ENCODE data around the gene TSKS. TPM values are rescaled to one million over a fixed set of nuclear protein-coding genes. Genes with fewer than 3 reads are reported as not detected.

The TSKS gene
- total RNA-seq, 1 experiment from 2014 or later, result 0.76 TPM

GRCh38 chr19:49716154-49716553 is 47.0 kb downstream of the TSKS start:
- Histone ChIP-seq H3K27me3 (ENCODE audit: insufficient read depth, low read length) (no peaks in the 10 kb centered on the region), H2AFZ (ENCODE audit: low read depth, low read length, poor library complexity, severe bottlenecking) (peak overlapping the region; percentile 70), H3K4me3 (replicated peaks in 1 of 2; ENCODE audit: low read depth in 1 of 2, low read length in 2 of 2) (peak overlapping the region in 1 of 2 experiments; percentile 87; a peak in 2 of 4 replicates), H3K4me1 (ENCODE audit: control insufficient read depth in 1 of 2, insufficient read depth in 2 of 2, low read length in 2 of 2) (peaks cover 10 to 45% of the 10 kb centered on the region in 2 experiments), H3K4me2 (ENCODE audit: low read length) (peak overlapping the region; percentile 88), H3K36me3 (ENCODE audit: control insufficient read depth in 1 of 2, insufficient read depth in 2 of 2, low read length in 2 of 2) (no peaks in the 10 kb centered on the region), H3K9me3 (ENCODE audit: control insufficient read depth in 1 of 2, insufficient read depth in 1 of 2, low read depth in 1 of 2, low read length in 2 of 2) (no peaks in the 10 kb centered on the region), H3K79me2 (ENCODE audit: insufficient read depth, low read length) (no peaks in the 10 kb centered on the region), H3K9me2 (ENCODE audit: insufficient read depth) (no peaks in the 10 kb centered on the region), H4K20me1 (ENCODE audit: insufficient read depth) (no peaks in the 10 kb centered on the region), H3K9ac (ENCODE audit: low read length) (peak overlapping the region; percentile 75), H3K27ac (ENCODE audit: low read depth, low read length) (peak overlapping the region; percentile 68; the same call in 1 of the 2 replicates)
- no TSS peak for BruUV-seq (replicated peaks)
- RAD21 ChIA-PET (ENCODE audit: low non-redundant PET in 1 of 2, low total read pairs in 2 of 2, uncharacterized antibody in 2 of 2, unreplicated experiment in 2 of 2), result no interaction called here
- TF ChIP-seq FOSL1 (IDR thresholded peaks at IDR 0.05; ENCODE audit: low read depth) (no peak), EGR1 (IDR thresholded peaks at IDR 0.05; ENCODE audit: low read depth) (no peak)
- CTCF ChIA-PET, result no interaction called here
- POLR2A ChIA-PET, result no interaction called here
- no peak for DNase-seq (ENCODE audit: low read depth, low spot score)
- intact Hi-C loops (cut with micrococcal nuclease), result no loop called here
- no peak for ATAC-seq

DNA sequence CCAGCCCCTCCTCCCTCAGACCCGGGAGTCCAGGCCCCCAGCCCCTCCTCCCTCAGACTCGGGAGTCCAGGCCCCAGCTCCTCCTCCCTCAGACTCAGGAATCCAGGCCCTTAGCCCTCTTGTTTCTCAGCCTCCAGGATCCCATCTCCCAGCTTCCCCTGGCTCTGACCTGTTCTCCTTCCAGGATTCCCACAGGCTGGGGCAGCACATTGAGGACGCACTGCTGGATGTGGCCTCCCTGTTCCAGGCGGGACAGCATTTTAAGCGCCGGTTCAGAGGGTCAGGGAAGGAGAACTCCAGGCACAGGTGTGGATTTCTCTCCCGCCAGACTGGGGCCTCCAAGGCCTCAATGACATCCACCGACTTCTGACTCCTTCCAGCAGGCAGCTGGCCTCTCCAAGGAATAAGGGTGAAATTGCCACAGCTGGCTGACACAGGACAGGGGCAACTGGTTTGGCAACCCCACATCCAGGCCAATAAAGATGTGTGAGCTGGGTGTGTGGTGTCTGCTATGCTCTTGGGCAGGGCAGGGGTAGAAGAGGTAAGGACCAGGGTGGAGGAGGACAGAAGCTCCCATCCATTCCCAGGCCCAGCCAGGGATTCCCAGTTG is 49.8 kb downstream of the TSKS start:
- Histone ChIP-seq H4K20me1 (ENCODE audit: insufficient read depth) (no peaks in the 10 kb centered on the region), H3K4me3 (replicated peaks in 1 of 2; ENCODE audit: low read depth in 1 of 2, low read length in 2 of 2) (peak overlapping the region; percentile 48 to 54; a peak in 3 of 4 replicates), H3K4me2 (ENCODE audit: low read length) (peak overlapping the region; percentile 83), H3K36me3 (ENCODE audit: control insufficient read depth in 1 of 2, insufficient read depth in 2 of 2, low read length in 2 of 2) (no peaks in the 10 kb centered on the region), H3K4me1 (ENCODE audit: control insufficient read depth in 1 of 2, insufficient read depth in 2 of 2, low read length in 2 of 2) (peaks cover 10 to 51% of the 10 kb centered on the region in 2 experiments), H3K27me3 (ENCODE audit: insufficient read depth, low read length) (no peaks in the 10 kb centered on the region), H3K79me2 (ENCODE audit: insufficient read depth, low read length) (no peaks in the 10 kb centered on the region), H3K9me2 (ENCODE audit: insufficient read depth) (no peaks in the 10 kb centered on the region), H3K9me3 (ENCODE audit: control insufficient read depth in 1 of 2, insufficient read depth in 1 of 2, low read depth in 1 of 2, low read length in 2 of 2) (no peaks in the 10 kb centered on the region), H3K27ac (ENCODE audit: low read depth, low read length) (peak overlapping the region; percentile 39), H3K9ac (ENCODE audit: low read length) (peak overlapping the region; percentile 66), H2AFZ (ENCODE audit: low read depth, low read length, poor library complexity, severe bottlenecking) (no peak overlapping the region)
- DNase-seq (ENCODE audit: low read depth, low spot score) (no peak), ATAC-seq (no peak)
- BruUV-seq (replicated peaks), result no TSS peak
- CTCF ChIA-PET, result no interaction called here
- intact Hi-C loops (cut with micrococcal nuclease), result loop anchor here (2.0 kb wide), 1 partner anchor 73 kb away; the partner anchor contains the start of gene RRAS
- RAD21 ChIA-PET (ENCODE audit: low non-redundant PET in 1 of 2, low total read pairs in 2 of 2, uncharacterized antibody in 2 of 2, unreplicated experiment in 2 of 2), result no interaction called here
- POLR2A ChIA-PET, result interaction anchor here (1.0 kb wide), 2 partner anchors 36 to 73 kb away, joined by 3 read pairs; partner anchors contain the start of gene PRMT1
- TF ChIP-seq EZH2phosphoT487 (IDR thresholded peaks at IDR 0.05; ENCODE audit: borderline replicate concordance), result no peak
- TF ChIP-seq JUND (IDR thresholded peaks at IDR 0.05), result no peak
- TF ChIP-seq EZH2 (IDR thresholded peaks at IDR 0.05), result no peak
- TF ChIP-seq EGR1 (IDR thresholded peaks at IDR 0.05; ENCODE audit: low read depth), result no peak
- no peak for TF ChIP-seq SIN3A (IDR thresholded peaks at IDR 0.05; ENCODE audit: low read depth)
- TF ChIP-seq, protein P1, sequence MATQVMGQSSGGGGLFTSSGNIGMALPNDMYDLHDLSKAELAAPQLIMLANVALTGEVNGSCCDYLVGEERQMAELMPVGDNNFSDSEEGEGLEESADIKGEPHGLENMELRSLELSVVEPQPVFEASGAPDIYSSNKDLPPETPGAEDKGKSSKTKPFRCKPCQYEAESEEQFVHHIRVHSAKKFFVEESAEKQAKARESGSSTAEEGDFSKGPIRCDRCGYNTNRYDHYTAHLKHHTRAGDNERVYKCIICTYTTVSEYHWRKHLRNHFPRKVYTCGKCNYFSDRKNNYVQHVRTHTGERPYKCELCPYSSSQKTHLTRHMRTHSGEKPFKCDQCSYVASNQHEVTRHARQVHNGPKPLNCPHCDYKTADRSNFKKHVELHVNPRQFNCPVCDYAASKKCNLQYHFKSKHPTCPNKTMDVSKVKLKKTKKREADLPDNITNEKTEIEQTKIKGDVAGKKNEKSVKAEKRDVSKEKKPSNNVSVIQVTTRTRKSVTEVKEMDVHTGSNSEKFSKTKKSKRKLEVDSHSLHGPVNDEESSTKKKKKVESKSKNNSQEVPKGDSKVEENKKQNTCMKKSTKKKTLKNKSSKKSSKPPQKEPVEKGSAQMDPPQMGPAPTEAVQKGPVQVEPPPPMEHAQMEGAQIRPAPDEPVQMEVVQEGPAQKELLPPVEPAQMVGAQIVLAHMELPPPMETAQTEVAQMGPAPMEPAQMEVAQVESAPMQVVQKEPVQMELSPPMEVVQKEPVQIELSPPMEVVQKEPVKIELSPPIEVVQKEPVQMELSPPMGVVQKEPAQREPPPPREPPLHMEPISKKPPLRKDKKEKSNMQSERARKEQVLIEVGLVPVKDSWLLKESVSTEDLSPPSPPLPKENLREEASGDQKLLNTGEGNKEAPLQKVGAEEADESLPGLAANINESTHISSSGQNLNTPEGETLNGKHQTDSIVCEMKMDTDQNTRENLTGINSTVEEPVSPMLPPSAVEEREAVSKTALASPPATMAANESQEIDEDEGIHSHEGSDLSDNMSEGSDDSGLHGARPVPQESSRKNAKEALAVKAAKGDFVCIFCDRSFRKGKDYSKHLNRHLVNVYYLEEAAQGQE (IDR thresholded peaks at IDR 0.05; ENCODE audit: low read depth), result no peak
- no peak for TF ChIP-seq TCF7L2 (IDR thresholded peaks at IDR 0.05; ENCODE audit: borderline replicate concordance, extremely low read depth, insufficient read depth, insufficient read length)
- no peak for TF ChIP-seq SP1 (IDR thresholded peaks at IDR 0.05; ENCODE audit: low read depth)
- TF ChIP-seq, protein P2, sequence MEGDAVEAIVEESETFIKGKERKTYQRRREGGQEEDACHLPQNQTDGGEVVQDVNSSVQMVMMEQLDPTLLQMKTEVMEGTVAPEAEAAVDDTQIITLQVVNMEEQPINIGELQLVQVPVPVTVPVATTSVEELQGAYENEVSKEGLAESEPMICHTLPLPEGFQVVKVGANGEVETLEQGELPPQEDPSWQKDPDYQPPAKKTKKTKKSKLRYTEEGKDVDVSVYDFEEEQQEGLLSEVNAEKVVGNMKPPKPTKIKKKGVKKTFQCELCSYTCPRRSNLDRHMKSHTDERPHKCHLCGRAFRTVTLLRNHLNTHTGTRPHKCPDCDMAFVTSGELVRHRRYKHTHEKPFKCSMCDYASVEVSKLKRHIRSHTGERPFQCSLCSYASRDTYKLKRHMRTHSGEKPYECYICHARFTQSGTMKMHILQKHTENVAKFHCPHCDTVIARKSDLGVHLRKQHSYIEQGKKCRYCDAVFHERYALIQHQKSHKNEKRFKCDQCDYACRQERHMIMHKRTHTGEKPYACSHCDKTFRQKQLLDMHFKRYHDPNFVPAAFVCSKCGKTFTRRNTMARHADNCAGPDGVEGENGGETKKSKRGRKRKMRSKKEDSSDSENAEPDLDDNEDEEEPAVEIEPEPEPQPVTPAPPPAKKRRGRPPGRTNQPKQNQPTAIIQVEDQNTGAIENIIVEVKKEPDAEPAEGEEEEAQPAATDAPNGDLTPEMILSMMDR (IDR thresholded peaks at IDR 0.05 in 2 of 3, conservative IDR thresholded peaks at IDR 0.05 in 1 of 3; ENCODE audit: borderline replicate concordance in 1 of 3, insufficient read depth in 1 of 3, low read depth in 2 of 3, low read length in 2 of 3), result no peak
- TF ChIP-seq POLR2A (IDR thresholded peaks at IDR 0.05; ENCODE audit: borderline replicate concordance, extremely low read depth, insufficient read depth, insufficient read length), result no peak
- no peak for TF ChIP-seq ZFX (IDR thresholded peaks at IDR 0.05)
- TF ChIP-seq, protein P3, sequence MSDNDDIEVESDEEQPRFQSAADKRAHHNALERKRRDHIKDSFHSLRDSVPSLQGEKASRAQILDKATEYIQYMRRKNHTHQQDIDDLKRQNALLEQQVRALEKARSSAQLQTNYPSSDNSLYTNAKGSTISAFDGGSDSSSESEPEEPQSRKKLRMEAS (IDR thresholded peaks at IDR 0.05), result no peak
- TF ChIP-seq YY1 (IDR thresholded peaks at IDR 0.05; ENCODE audit: extremely low read depth, insufficient replicate concordance, low read depth, low read length), result no peak
- no peak for TF ChIP-seq RAD21 (IDR thresholded peaks at IDR 0.05; ENCODE audit: low read depth)
- TF ChIP-seq FOSL1 (IDR thresholded peaks at IDR 0.05; ENCODE audit: low read depth), result no peak
